HT-29 (cell line): ENCODE data around the gene UGDH. TPM values are rescaled to one million over a fixed set of nuclear protein-coding genes. Genes with fewer than 3 reads are reported as not detected.
"Not testable (repeated sequence)": the region's sequence is repeated elsewhere in the genome, so short reads cannot be mapped to it uniquely, and the experiment has no call there.

Experiments
- DNase-seq: peaks from one replicate; pipeline ENCODE4 v3.0.0-alpha.2; 2015; ENCODE audit warnings: low spot score
- total RNA-seq: library from RNA; depleted of rRNA; stranded (reverse); fragments of >200 nt; shearing (Covaris generic); gene quantifications from 2 replicates; pipeline ENCODE4 v1.2.3, GENCODE V29; 2014; rRNA removed

The UGDH gene
- total RNA-seq, result 82.3 and 95.2 TPM in 2 replicates

DNA sequence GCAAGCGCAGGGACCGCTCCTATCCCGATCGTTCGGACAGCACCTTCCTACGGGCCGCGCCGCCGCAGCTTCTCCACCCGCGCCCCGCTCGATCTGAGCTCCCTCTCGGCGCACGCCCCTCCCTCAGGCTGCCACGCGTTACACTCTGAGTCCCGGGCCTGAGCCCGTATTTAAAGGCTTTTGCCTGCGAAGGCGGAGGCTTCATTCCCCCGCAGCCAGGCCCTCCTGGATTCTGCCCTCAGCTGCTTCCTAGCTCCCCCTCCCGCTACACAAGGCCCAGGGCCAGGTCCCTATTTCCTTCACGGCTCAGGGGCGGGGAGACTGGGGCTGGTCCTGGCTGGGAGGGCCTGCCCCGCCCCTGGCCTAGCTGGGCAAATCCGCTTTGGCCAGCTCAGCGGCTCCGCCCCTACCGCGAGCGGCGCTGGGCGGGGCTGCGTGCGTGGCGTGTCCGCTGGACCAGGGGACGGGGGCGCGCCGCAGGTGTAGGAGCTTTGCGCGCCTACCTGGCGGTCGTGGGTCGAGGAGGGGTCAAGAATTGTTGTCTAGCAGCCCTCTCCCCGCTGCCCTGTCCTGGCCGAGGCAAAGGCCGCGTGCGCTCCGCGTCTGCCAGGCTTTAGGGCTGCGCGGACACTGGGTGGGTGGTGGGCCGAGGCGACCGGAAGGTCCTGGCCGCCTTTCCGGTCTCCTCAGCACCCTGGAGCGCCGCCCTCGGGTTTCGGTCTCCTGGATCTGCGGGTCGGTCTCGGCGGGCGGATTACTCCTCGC, at the start of gene UGDH:
UGDH (minus strand) TSS at position 144 of the 765 bp plus-strand sequence. CDS start 5,927 bp downstream, outside the sequence.
- DNase-seq, result peak; percentile 97

DNA sequence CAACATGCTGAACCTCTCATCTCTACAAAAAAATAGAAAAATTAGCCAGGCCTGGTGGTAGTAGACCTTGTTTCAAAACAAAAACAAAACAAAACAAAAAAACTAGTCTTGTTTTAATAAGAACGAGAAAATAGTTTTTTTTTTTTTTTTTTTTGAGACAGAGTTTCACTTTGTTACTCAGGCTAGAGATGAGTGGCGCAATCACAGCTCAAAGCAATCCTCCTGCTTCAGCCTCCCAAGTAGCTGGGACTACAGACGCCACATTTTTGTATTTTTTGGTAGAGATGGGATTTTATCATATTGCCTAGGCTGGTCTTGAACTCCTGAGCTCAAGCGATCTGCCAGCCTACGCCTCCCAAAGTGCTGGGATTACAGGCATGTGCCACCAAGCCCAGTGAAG, 47.7 kb upstream of the UGDH start:
- DNase-seq, result no peak

GRCh38 chr4:39571504-39571903, 44.3 kb upstream of the UGDH start:
- DNase-seq, result no peak

DNA sequence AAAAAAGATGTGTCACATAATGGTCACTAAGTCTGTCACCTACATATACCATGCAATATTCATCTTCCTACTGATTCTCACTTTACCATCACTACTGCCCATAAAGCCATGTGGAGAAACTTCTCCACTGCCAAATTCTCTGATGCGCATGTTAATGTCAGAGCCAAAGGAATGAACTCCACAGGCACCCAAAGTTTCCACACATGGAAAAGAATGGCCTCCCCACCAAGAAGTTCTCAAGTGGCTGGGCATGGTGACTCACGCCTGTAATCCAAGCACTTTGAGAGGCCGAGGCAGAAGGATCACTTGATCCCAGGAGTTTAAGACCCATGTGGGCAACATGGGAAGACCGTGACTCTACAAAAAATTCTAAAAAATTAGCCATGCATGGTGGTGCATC, 43.8 kb upstream of the UGDH start:
- no peak for DNase-seq

DNA sequence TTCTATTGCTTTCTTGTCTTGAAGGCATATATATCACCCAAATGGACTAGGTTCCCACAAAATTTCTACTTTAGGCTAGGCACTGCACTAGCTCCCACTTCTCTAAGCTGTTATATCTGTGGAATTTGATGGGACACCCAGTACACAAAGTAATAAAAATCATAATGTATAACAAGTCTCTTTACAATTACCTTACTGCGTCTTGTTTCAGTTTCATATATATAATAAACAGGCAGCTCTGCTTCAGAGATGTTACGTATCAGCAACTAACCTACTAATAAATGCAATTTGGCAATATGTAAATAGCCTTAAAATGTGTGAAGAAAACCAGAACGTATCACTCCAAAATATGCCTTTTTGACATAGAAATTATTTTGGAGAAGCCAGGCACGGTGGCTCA, 42.0 kb upstream of the UGDH start:
- no peak for DNase-seq

GRCh38 chr4:39568805-39569204, 41.6 kb upstream of the UGDH start:
- peak; percentile 80 for DNase-seq

DNA sequence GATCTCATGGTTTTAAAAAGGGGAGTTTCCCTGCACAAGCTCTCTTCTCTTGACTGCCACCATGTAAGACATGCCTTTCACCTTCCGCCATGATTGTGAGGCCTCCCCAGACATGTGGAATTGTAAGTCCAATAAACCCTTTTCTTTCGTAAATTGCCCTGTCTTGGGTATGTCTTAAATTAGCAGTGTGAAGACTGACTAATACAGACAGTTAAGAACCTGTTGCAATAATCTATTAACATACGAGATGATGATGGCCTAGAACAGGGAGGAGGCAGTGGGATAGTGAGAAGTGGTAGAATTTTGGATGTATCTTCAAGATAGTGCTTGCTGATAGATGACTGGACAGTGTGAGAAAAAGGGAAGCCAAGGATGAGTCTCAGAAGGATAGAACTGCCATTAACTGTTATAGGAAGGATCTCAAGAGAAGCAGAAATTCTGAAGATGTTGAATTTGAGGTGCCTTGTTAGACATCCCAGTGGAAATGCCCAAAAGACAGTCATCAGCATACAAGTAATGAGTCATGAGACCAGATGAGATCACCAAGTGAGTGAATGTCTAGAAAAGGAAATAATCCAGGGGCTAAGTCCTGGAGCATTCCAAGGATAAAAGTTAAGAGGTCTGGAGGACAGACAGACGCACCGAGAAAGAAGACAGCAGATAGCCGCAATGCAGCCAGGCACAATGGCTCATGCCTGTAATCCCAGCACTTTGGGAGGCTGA, 38.8 kb upstream of the UGDH start:
- no peak for DNase-seq

DNA sequence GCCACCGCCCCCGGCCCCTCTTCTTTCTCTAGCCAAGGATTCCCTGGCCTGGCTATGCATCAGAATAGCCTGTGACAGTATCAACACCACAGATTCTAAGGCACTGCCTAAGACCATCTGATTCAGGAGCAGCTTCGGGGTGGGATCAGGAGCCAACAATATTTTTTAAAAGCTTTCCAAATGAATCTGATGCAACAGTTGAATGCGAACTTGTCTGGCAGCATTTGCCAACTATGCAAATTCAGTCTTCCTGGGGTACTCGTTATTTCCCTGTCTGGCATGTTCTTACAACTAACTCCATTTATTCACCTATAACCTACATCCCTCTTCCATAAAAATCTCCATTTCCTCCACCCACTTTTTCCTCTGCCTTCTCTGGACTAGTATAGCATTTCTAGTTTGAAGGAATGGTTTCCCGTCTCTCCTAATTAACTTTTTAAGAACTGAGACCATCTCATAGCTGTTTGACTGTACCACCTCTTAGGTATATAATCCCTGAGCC, 36.2 kb upstream of the UGDH start:
- DNase-seq, result no peak

- DNase-seq, result no peak
These were observed 35.6 kb upstream of the UGDH start for GRCh38 chr4:39562792-39563191.

DNA sequence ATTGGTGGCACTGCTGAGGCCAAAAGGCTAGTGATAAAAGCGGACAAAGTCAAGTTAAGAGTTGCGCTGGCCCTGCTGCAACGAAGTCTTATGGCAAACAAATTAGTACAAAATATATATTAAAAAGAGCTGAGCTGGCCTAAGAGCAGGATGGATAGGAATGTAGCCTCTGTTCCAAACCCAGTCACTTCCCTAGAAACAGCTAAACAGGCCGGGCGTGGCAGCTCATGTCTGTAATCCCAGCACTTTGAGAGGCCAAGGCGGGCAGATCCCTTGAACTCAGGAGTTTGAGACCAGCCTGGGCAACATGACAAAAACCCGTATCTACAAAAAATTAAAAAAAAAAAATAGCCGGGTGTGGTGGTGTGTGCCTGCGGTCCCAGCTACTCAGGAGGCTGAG, 32.4 kb upstream of the UGDH start:
- DNase-seq, result no peak

DNA sequence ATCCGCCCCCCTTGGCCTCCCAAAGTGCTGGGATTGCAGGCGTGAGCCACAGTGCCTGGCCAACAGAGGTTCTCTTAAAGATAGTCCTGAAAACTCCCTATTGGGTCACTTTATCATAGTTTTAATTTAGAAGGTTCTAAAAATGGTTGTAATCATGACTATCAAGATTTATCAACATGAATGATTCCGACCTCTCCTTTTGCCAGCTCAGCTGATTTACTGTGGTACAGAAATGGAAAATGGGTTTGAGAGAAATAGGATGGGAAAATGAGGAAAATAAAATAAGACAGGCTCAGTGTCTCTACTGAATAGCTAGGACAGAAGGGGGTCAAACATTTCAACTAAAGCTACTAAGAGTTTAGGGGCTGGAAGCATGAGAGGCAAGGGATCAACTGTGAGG, 28.2 kb upstream of the UGDH start:
- DNase-seq, result no peak

DNA sequence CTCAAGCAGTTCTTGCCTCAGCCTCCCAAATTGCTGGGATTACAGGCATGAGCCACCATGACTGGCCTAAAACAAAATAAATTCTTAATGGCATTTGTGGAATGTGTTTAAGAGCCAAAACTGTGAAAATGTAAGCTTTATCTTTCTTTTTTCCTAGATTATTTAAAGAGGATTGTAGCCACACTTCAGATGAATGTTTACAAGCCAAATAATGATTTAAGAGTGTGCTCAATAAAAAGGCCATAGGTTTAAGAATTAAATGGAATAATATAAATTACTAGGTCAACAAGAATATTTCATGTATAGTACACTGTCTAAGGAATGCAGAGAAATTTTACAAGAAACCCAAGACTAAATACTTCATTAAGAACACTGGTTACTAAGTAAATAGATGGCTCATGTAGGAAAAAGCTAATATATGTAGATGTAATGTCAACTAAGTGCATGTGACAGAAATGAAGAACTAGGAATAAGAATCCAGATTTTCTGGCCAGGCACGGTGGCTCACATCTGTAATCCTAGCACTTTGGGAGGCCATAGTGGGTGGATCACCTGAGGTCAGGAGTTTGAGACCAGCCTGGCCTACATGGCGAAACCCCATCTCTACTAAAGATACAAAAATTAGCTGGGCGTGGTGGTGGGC, 21.3 kb upstream of the UGDH start:
- no peak for DNase-seq

- no peak for DNase-seq
These were observed 17.5 kb upstream of the UGDH start for GRCh38 chr4:39544580-39545315.

DNA sequence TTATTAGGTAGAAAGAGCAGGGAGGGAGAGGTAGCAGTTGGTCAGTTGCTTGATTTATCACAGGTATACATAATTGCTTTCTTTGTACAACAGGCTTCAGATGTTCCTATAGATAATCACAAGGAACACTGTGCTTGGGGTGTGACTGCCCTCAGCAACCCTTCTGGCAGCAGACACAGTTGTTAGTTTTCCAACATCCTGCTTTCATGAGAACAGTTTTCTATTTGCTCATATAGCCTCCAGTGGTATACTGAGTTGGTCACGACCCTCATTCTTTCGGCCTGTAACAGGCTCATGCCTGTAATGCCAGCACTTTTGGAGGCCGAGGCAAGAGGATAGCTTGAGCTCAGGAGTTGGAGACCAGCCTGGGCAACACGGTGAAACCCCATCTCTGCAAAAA, 16.8 kb upstream of the UGDH start:
- not testable (repeated sequence) for DNase-seq

DNA sequence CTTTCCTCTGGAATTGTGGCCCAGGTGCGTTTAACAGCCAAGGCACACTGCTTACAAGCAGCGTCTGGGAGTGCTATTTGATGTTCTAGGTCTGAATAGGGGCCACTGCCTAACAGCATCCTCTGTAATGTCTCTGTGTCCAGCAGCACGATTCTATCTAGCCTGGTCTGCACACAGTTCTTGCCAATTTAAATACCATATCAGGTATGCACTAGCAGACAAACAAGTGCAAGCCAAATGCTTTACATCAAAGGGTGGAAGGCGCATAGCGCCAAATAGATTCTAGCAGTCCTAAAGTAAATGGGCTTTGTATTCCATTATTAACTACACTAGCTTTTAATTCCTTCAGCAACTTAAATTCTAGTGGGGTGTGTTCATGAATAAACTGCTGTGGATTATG, 15.8 kb upstream of the UGDH start:
- no peak for DNase-seq

DNA sequence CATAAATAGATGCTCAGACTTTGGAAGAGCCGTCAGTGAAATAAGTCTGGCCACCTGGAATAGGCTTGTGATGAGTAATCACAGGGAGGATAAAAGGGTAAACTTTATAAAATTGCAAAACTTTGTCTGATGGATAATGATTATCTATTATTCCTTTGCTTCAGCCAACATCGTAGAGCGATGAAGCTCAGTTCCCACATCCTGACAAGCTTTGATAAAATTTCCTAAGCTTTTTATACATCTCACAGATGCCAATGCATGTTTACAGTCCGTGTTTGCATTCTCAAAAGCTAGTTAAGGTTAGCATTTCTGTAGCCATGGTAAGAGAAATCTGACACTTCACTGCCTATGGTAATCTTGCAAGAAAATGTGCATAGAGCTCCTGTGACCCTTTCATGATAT, 15.4 kb upstream of the UGDH start:
- no peak for DNase-seq

- peak; percentile 61 for DNase-seq
These were observed 14.9 kb upstream of the UGDH start for GRCh38 chr4:39541987-39542610.

DNA sequence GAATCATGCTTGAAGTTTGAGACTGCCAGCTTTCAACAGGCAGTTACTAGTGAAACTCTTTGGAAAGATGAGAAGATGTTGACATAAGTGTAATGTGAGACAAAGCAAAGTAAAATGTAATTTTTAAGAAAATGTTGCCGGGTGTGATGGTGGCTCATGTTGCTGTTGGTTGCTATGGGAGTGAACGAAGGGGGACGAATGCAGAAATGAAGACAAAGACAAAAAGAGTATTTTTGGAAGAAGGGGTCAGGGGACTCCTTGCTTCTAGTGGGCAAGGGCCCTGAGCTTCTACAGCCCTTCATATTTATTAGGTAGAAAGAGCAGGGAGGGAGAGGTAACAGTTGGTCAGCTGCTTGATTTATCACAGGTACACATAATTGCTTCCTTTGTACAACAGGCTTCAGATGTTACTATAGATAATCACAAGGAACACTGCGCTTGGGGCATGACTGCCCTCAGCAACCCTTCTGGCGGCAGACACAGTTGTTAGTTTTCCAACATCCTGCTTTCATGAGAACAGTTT, 11.9 kb upstream of the UGDH start:
- peak; percentile 28 for DNase-seq

DNA sequence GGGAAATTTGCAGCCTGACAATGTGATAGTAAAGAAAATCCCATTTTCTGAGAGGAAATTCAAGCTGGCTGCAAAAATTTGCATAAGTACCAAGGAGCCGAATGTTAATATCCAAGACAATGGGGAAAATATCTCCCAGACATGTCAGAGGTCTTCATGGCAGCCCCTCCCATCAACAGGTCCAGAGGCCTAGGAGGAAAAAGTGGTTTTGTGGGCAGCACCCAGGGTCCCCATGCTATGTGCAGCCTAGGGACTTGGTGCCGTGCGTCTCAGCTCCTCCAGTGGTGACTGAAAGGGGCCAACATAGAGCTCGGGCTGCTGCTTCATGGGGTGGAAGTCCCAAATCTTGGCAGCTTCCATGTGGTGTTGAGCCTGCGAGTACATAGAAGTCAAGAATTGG, 6.3 kb upstream of the UGDH start:
- no peak for DNase-seq

- not testable (repeated sequence) for DNase-seq
These were observed 5.0 kb upstream of the UGDH start for GRCh38 chr4:39532237-39532636.

- no peak for DNase-seq
These were observed 3.4 kb upstream of the UGDH start for GRCh38 chr4:39530682-39531081.
